GM12801 (cell line): ENCODE data around the gene FANCI.

ENCODE experiments used
- TF ChIP-seq, protein P1 (sequence below): IDR thresholded peaks from one replicate; pipeline ENCODE4 v1.5.1; 2011; ENCODE audit warnings: control low read depth; ENCODE audit not compliant: insufficient read length; ENCODE audit errors: extremely low read depth

FANCI gene

DNA sequence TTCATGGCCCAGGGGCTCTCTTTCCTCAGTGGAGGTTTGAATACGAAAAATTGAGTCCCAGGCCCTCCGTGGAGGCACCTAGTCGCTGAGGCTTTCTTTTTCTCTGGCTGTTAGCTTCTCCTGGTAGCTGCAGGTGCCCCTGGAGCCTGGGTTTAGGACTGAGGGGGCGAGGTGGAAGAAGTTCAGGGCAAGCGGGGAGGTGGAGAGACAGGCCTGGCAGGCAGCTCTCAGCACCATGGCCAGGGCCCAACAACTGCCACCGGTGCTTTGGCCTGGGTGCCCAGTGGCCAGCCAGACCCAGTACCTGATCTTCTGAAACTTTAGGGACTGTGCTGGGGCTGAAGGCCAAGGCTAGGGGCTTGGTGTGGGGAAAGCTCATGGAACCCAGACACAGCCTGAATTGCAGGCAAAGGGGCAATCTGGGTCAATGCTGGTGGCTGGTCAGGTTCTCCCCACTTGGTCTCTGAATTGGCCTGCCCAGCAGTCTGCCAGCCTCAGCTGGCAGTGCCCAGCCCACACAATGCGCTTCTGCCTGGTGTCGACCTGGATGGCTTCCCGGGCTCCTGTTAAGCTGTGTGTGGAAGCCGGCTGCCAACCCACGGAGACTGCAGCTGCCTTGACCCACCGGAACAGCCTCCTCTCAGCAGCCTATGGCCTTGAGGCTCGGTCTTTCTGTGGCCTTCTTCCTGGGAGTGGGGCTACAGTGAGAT lies 121.1 kb downstream of the FANCI start:
- TF ChIP-seq, protein P1, sequence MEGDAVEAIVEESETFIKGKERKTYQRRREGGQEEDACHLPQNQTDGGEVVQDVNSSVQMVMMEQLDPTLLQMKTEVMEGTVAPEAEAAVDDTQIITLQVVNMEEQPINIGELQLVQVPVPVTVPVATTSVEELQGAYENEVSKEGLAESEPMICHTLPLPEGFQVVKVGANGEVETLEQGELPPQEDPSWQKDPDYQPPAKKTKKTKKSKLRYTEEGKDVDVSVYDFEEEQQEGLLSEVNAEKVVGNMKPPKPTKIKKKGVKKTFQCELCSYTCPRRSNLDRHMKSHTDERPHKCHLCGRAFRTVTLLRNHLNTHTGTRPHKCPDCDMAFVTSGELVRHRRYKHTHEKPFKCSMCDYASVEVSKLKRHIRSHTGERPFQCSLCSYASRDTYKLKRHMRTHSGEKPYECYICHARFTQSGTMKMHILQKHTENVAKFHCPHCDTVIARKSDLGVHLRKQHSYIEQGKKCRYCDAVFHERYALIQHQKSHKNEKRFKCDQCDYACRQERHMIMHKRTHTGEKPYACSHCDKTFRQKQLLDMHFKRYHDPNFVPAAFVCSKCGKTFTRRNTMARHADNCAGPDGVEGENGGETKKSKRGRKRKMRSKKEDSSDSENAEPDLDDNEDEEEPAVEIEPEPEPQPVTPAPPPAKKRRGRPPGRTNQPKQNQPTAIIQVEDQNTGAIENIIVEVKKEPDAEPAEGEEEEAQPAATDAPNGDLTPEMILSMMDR: no peak

DNA sequence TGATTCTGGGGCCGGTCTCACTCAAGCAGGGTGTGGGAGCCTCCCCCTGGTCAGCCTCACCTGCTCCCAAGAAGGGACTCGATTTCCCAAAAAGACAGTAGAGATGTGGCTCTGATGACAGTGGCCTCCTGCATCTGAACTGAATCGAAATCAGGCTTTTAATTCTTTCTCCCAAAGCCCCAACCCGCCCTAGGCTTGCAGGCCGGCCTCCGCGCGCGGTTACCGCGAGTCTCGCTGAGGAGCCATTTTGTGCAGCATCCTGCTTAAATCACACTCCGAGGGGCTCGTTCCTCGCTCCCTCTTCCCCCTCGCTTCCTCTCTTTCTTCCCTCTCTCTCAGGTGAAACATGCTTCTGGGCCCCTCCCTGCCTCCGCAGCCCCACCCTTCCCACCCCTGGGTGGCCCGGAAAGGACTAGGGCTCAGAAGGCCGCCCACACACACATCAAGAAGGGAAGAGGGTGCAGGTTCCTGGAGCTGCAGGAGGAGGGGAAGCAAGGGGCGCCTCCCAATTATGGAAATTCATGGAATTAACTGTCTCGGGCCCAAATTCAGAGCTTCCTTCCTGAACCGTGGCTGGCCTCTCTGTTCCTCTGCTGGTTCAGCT lies 121.8 kb downstream of the FANCI start:
- TF ChIP-seq, protein P1: no peak
